ENCODE results near the gene AP3B1. TPM values are rescaled to one million over a fixed set of nuclear protein-coding genes. Genes with fewer than 3 reads are reported as not detected.

AP3B1 gene
- total RNA-seq, 6 donors from 2014 or later: 25.7 to 66.9 (median 37.8) TPM

GRCh38 chr5:77995793-77996409, 298.6 kb downstream of the AP3B1 start:
- Histone ChIP-seq H3K36me3 (peaks cover 0 to 12% (median 4%) of the 10 kb centered on the region in 4 donors), H3K27me3 (no peaks in the 10 kb centered on the region), H3K4me1 (no peaks in the 10 kb centered on the region), H3K4me3 (no peak overlapping the region), H3K27ac (no peak overlapping the region), H3K9me3 (no peaks in the 10 kb centered on the region)
- ATAC-seq (ENCODE audit: low FRiP score in 2 of 2) (no peak), DNase-seq (no peak)
- 92 to 93% methylated on average over 12 of the region's 12 CpGs for WGBS, 2 donors
- TF ChIP-seq CTCF (IDR thresholded peaks at IDR 0.05) (no peak), POLR2AphosphoS5 (IDR thresholded peaks at IDR 0.05) (no peak), EP300 (IDR thresholded peaks at IDR 0.05) (no peak), POLR2A (IDR thresholded peaks at IDR 0.05) (no peak)

- no peaks in the 10 kb centered on the region for H3K27me3 ChIP-seq
- no peaks in the 10 kb centered on the region for H3K4me1 ChIP-seq
- TF ChIP-seq EP300 (IDR thresholded peaks at IDR 0.05) (no peak), CTCF (IDR thresholded peaks at IDR 0.05) (no peak), POLR2A (IDR thresholded peaks at IDR 0.05) (no peak), POLR2AphosphoS5 (IDR thresholded peaks at IDR 0.05) (no peak)
- 64 to 69% methylated on average over 3 of the region's 3 CpGs for WGBS, 2 donors
- ATAC-seq (ENCODE audit: low FRiP score in 2 of 2) (no peak), DNase-seq (no peak)
- no peaks in the 10 kb centered on the region for H3K9me3 ChIP-seq
- no peak overlapping the region for H3K27ac ChIP-seq
- H3K4me3 ChIP-seq: no peak overlapping the region
- peaks cover 0 to 7% (median 4%) of the 10 kb centered on the region in 4 donors for H3K36me3 ChIP-seq
These were observed 299.6 kb downstream of the AP3B1 start for GRCh38 chr5:77994943-77995342.

GRCh38 chr5:77993855-77994318, 300.6 kb downstream of the AP3B1 start:
- DNase-seq: no peak
- Histone ChIP-seq H3K27me3 (no peaks in the 10 kb centered on the region), H3K27ac (no peak overlapping the region), H3K9me3 (no peaks in the 10 kb centered on the region), H3K4me1 (no peaks in the 10 kb centered on the region), H3K36me3 (peaks cover 0 to 3% (median 0%) of the 10 kb centered on the region in 4 donors), H3K4me3 (no peak overlapping the region)
- 86 to 88% methylated on average over 6 to 10 of the region's 10 CpGs for WGBS, 2 donors
- no peak for TF ChIP-seq CTCF (IDR thresholded peaks at IDR 0.05)
- no peak for TF ChIP-seq POLR2AphosphoS5 (IDR thresholded peaks at IDR 0.05)
- no peak for TF ChIP-seq POLR2A (IDR thresholded peaks at IDR 0.05)
- no peak for TF ChIP-seq EP300 (IDR thresholded peaks at IDR 0.05)
- no peak for ATAC-seq (ENCODE audit: low FRiP score in 2 of 2)

GRCh38 chr5:77993141-77993854, 301.2 kb downstream of the AP3B1 start:
- Histone ChIP-seq H3K27me3 (no peaks in the 10 kb centered on the region), H3K9me3 (no peaks in the 10 kb centered on the region), H3K4me1 (no peaks in the 10 kb centered on the region), H3K36me3 (peaks cover 0 to 3% (median 0%) of the 10 kb centered on the region in 4 donors), H3K4me3 (no peak overlapping the region), H3K27ac (no peak overlapping the region)
- DNase-seq (no peak), ATAC-seq (ENCODE audit: low FRiP score in 2 of 2) (no peak)
- WGBS, 2 donors: 93 to 95% methylated on average over 17 of the region's 17 CpGs
- no peak for TF ChIP-seq CTCF (IDR thresholded peaks at IDR 0.05)
- TF ChIP-seq EP300 (IDR thresholded peaks at IDR 0.05): no peak

All from upper lobe of left lung (tissue), 6 donors.